8988T (cell line): ENCODE measurements around the gene UBXN7.
"Not testable (repeated sequence)": the region's sequence is repeated elsewhere in the genome, so short reads cannot be mapped to it uniquely, and the experiment has no call there.

Experiments used
- DNase-seq: peaks from one replicate; pipeline ENCODE4 v3.0.0; 2011

UBXN7 gene

DNA sequence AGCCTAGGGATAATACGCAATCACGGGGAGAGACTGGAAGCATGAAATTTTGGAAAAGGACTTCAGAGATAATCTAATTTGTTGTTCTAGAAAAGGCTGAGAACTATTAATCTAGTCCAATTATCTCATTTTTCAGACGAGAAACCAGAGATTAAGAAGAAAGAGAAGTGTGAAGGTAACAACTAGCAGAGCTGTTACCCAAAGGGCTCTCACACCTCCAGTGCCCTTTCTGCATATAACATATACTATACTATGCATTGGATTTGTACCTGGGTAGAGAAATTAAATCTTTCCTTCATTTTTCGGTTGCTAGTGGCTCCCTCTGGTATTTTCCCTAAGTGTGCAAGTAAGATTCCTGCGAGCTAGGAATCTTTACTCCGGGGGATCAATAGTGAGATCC lies 80.7 kb downstream of the UBXN7 start:
- DNase-seq, result no peak

DNA sequence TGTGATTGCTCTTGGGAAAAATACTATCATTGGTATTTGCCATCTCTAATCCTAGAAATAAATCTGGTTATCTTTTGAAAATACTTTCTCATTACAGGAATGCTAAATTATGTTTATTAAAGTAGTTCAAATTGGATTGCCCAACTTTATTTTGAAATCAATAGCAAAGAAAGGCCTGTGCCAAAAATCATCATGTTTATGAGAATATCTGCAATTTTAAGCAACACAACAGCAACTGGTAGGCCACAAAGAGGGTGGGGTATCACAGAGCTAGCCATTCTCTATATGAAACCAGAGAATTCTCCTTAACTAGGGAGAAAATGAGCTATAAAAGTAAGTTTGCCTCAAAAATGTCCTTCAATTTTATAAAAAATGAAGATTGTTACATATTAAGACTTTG lies 82.2 kb downstream of the UBXN7 start:
- no peak for DNase-seq

DNA sequence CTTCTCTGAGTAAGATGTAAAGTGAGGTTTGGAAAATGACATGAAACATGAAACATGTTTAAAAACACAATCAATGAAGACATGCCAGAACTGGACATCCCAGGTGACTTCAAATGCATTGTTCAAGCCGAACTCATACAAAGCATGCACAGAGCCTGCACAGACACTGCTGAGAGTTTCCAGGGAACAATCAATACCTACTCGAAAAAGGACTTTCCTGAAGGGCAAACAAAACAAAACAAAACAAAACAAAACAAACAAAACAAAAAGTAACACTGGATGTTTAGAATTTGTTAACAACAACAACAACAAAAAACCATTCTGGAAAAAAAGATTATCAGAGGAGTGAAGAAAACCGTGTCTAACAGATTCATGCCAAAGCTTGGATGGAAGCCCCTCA lies 83.5 kb downstream of the UBXN7 start:
- DNase-seq, result no peak

- DNase-seq, result no peak
Measured at GRCh38 chr3:196344663-196345062, 87.6 kb downstream of the UBXN7 start.

DNA sequence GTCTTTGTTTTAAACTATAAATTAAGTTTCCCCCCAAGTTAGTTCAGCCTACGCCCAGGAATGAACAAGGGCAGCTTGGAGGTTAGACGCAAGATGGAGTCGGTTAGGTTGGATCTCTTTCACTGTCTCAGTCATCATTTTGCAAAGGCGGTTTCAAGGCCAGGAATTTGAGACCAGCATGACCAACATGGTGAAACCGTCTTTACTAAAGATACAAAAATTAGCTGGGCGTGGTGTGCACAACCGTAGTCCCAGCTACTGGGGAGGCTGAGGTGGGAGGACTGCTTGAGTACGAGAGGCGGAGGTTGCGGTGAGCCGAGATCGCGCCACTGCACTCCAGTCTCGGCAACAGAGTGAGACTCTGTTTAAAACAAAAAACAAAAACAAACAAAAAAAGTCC lies 88.3 kb downstream of the UBXN7 start:
- DNase-seq, result not testable (repeated sequence)

- DNase-seq, result no peak
Measured at GRCh38 chr3:196341137-196341536, 91.1 kb downstream of the UBXN7 start.

DNA sequence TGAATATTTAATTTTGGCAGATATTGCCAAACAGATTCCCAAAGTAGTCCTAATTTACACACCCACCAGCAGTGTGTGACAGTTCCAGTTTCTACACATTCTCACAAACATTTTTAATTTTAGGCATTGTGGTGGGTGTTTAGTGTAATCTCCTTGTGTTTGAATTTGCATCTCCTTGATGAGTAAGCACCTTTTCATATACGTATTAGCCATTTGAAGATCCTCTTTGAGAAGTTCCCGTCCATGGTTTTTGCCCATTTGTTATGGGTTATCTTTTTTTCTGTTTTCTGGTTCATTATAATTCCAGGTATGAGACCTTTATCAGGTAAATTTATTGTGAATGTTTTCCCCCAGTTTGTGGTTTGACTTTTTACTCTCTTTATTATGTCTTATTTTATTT lies 91.8 kb downstream of the UBXN7 start:
- DNase-seq, result no peak

- no peak for DNase-seq
Measured at GRCh38 chr3:196339493-196340254, 92.6 kb downstream of the UBXN7 start.

GRCh38 chr3:196339044-196339443 lies 93.2 kb downstream of the UBXN7 start:
- no peak for DNase-seq

DNA sequence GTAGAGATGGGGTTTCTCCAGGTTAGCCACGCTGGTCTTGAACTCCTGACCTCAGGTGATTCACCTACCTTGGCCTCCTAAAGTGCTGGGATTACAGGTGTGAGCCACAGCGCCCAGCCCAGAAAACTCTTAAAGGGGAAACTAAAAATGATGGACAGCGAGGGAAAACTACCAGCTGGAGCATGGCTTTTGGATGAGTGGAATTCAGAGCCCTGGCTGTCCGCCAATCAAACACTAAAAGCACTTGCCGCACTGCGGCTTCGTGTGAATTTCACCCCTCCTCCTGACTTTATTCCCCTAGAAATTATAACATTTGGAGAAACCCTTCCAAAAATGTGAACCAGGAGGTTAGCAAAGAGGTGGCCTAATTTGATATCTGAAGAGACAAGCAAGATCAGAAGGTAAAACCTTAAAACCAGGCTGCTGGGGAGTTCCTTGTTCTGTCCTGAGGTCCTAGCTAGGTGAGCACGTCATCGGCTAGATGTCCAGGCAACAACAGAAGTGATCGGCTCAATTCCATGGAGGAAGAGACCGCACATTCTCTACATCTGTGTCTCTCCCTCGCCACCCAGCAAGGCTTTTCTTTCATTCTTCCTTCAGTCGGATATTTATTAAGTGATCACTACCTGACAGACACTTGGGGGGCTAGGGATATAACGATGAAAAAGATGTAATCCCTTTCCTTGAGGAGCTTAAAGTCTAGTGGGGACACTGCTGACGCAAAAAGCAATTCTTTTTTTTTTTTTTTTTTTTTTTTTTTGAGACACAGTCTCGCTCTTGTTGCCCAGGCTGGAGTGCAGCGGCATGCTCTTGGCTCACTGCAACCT lies 95.7 kb downstream of the UBXN7 start:
- no peak for DNase-seq

DNA sequence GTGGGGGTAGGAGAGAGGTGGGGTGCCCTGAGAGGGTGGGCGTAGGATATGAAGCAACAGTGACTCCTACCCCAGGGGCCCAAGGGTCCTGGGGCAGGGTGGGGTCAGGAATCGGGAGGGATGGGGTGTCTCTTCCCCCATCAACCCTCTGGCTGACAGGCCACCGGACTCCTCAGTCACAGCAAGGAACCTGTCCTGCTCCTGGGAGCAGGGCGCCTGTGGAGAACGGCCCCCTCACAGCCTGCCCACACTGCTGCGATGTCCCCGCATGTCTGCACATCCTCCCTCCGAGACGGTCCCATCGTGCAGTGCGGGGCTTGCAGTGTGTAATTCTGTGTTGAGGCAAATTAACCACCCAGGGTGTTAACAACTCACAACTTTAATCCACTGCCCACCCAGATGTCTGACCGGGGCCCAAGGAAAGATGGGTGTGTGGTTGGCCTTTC lies 96.7 kb downstream of the UBXN7 start:
- no peak for DNase-seq

GRCh38 chr3:196334982-196335381 lies 97.2 kb downstream of the UBXN7 start:
- DNase-seq, result no peak

- no peak for DNase-seq
Measured at GRCh38 chr3:196332168-196332567, 100.1 kb downstream of the UBXN7 start.

- no peak for DNase-seq
Measured at GRCh38 chr3:196327405-196327804, 104.8 kb downstream of the UBXN7 start.

- DNase-seq, result no peak
Measured at GRCh38 chr3:196326936-196327335, 105.3 kb downstream of the UBXN7 start.

- DNase-seq, result no peak
Measured at GRCh38 chr3:196323691-196324090, 108.5 kb downstream of the UBXN7 start.

DNA sequence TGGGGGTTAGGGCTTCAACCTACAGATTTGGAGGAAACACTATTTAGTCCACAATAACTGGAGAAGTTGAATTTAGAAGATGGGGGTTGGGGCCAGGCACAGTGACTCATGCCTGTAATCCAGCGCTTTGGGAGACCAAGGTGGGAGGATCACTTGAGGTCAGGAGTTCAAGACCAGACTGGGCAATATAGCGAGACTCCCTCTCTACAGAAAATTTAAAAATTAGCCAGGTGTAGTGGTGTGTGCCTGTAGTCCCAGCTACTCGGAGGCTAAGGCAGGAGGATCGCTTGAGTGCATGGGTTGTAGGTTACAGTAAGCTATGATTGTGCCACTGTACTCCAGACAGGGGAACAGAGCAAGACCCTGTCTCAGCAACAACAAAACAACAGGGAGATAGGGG lies 109.2 kb downstream of the UBXN7 start:
- DNase-seq, result no peak

DNA sequence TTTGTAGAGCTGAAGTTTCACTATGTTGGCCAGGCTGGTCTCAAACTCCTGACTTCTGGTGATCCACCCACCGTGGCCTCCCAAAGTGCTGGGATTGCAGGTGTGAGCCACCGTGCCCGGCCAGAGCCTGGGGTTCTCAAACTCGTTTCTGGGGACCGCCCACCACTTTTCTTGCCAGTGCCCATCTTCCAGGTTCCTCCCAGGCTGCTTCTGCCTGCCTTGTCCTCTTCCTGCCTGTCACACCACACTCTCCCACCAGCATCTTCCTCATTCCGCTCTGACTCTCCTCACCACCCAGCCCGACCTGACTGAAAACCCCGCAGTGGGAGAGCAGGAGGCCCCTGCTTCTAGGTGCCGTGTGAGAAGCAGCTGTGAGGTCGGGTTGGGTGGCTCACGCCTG lies 111.1 kb downstream of the UBXN7 start:
- DNase-seq, result no peak

GRCh38 chr3:196320137-196320536 lies 112.1 kb downstream of the UBXN7 start:
- no peak for DNase-seq

DNA sequence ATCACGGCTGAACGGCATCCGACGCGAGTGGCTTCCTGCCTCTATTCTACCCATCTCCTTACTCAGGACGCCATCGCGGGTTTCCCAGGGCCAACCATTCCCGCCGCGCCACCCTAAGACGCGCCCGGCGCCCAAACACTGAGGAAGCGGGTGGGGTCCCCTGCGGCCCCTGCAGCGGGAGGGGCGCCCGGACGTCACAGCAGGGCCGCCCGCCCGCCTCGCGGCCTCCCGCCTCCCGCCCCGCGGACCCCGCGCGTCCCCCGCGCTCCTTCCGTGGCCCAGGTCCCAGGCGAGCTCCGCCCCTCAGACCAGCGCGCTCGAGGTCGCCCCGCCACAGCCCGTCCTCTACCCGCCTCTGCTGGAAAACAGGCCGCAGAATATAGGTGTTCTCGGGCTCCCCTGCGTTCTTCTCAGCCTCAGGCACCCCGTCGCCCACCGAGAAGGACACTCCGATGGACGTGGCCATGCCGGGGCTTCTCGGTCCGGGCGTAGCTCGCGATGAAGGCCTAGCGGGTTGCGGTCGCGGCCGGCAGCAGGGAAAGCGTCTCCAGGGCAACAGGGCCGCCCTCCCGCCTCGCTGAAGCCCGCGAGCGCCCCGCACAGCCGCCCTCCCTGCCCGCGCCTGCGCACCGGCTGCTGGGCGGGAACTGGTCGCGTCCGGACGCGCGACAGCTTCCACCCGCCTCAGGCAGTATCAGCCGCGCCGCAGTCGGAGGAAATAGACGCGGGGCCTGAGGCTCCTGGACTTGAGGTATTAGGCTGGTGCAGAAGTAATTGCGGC lies 114.3 kb downstream of the UBXN7 start, which contains the start of gene DYNLT2B:
Gene DYNLT2B, minus strand, starts transcription at position 554 of the 781 bp plus-strand sequence. Its CDS starts 88 bp downstream, at position 466.
- DNase-seq, result peak; percentile 79

DNA sequence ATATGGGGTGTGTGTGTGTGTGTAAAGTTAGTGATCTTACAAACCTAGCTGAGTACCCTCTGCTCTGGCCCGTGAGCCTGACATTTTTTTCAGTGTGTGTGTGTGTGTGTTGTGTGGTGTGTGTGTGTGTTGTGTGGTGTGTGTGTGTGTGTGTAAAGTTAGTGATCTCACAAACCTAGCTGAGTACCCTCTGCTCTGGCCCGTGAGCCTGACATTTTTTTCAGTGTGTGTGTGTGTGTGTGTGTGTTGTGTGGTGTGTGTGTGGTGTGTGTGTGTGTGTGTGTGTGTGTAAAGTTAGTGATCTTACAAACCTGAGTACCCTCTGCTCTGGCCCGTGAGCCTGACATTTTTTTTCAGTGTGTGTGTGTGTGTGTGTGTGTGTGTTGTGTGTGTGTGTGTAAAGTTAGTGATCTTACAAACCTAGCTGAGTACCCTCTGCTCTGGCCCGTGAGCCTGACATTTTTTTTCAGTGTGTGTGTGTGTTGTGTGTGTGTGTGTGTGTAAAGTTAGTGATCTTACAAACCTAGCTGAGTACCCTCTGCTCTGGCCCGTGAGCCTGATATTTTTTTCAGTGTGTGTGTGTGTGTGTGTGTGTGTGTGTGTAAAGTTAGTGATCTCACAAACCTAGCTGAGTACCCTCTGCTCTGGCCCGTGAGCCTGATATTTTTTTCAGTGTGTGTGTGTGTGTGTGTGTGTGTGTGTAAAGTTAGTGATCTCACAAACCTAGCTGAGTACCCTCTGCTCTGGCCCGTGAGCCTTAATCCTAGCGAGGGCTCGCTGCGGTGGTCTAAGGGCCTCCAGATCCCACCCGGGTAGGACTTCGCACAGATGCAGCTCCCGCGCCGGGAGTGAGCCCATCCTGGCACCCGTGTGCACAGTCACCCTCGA lies 115.2 kb downstream of the UBXN7 start:
- DNase-seq, result not testable (repeated sequence)

DNA sequence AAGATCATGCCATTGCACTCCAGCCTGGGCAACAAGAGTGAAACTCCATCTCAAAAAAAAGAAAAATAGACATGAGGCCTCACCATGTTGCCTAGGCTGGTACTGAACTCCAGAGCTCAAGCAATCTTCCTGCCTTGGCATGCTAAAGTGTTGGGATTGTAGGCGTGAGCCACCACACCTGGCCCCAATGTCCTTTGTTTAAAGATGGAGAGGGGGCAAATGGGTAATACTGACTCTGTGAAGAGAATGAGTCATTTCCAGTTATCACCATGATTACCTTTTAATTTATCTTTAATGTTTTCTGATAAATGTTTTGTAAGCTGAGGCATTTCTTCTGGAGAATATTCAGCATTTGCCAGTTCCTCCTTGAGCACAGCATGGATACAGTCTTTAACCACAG lies 116.4 kb downstream of the UBXN7 start:
- DNase-seq, result no peak
